Measurements from ENCODE around the gene THAP3. TPM values are rescaled to one million over a fixed set of nuclear protein-coding genes. Genes with fewer than 3 reads are reported as not detected.
"Not testable (repeated sequence)": the region's sequence is repeated elsewhere in the genome, so short reads cannot be mapped to it uniquely, and the experiment has no call there.

THAP3 gene
- total RNA-seq, 1 experiment from 2014 or later: 14.6 TPM

GRCh38 chr1:6638226-6638625, 13.6 kb downstream of the THAP3 start:
- no peaks in the 10 kb centered on the region for H3K36me3 ChIP-seq (ENCODE audit: low read depth)
- no TSS peak for BruUV-seq (replicated peaks)
- no peaks in the 10 kb centered on the region for H3F3A ChIP-seq (ENCODE audit: insufficient read depth, low read depth)
- H4K20me1 ChIP-seq (ENCODE audit: insufficient read depth): no peaks in the 10 kb centered on the region
- no peak for TF ChIP-seq EZH2 (IDR thresholded peaks at IDR 0.05; ENCODE audit: low read depth)
- TF ChIP-seq, protein P1, sequence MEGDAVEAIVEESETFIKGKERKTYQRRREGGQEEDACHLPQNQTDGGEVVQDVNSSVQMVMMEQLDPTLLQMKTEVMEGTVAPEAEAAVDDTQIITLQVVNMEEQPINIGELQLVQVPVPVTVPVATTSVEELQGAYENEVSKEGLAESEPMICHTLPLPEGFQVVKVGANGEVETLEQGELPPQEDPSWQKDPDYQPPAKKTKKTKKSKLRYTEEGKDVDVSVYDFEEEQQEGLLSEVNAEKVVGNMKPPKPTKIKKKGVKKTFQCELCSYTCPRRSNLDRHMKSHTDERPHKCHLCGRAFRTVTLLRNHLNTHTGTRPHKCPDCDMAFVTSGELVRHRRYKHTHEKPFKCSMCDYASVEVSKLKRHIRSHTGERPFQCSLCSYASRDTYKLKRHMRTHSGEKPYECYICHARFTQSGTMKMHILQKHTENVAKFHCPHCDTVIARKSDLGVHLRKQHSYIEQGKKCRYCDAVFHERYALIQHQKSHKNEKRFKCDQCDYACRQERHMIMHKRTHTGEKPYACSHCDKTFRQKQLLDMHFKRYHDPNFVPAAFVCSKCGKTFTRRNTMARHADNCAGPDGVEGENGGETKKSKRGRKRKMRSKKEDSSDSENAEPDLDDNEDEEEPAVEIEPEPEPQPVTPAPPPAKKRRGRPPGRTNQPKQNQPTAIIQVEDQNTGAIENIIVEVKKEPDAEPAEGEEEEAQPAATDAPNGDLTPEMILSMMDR (conservative IDR thresholded peaks at IDR 0.05): no peak
- no peaks in the 10 kb centered on the region for H3K9me2 ChIP-seq (ENCODE audit: insufficient read depth)
- CTCF ChIA-PET: no interaction called here
- POLR2A ChIA-PET (ENCODE audit: unreplicated experiment): no interaction called here
- no peaks in the 10 kb centered on the region for H3K9me3 ChIP-seq (ENCODE audit: insufficient read depth, low read depth)
- H3K4me3 ChIP-seq: no peak overlapping the region
- no peak overlapping the region for H3K27ac ChIP-seq
- H3K4me1 ChIP-seq (replicated peaks; ENCODE audit: insufficient read depth): no peaks in the 10 kb centered on the region
- no peaks in the 10 kb centered on the region for H3K79me2 ChIP-seq (ENCODE audit: low read depth)
- H3K27me3 ChIP-seq (ENCODE audit: insufficient read depth, low read depth): no peaks in the 10 kb centered on the region
- intact Hi-C loops (cut with micrococcal nuclease; ENCODE audit: unreplicated experiment): no loop called here
- no peak for DNase-seq
- H3K4me2 ChIP-seq: no peak overlapping the region
- no peak overlapping the region for H2AFZ ChIP-seq

GRCh38 chr1:6640867-6641266, 16.2 kb downstream of the THAP3 start:
- H3K27me3 ChIP-seq (ENCODE audit: insufficient read depth, low read depth); H3K4me3 ChIP-seq; H3F3A ChIP-seq (ENCODE audit: insufficient read depth, low read depth); H3K4me1 ChIP-seq (replicated peaks; ENCODE audit: insufficient read depth); H3K36me3 ChIP-seq (ENCODE audit: low read depth); DNase-seq; BruUV-seq (replicated peaks); H3K79me2 ChIP-seq (ENCODE audit: low read depth); H3K9me2 ChIP-seq (ENCODE audit: insufficient read depth); intact Hi-C loops (cut with micrococcal nuclease; ENCODE audit: unreplicated experiment); H4K20me1 ChIP-seq (ENCODE audit: insufficient read depth); CTCF ChIA-PET; H3K4me2 ChIP-seq; H2AFZ ChIP-seq; H3K9me3 ChIP-seq (ENCODE audit: insufficient read depth, low read depth); H3K27ac ChIP-seq: not testable (repeated sequence)
- POLR2A ChIA-PET (ENCODE audit: unreplicated experiment): interaction anchor here (0.7 kb wide), 2 partner anchors 165 to 615 kb away, joined by 4 to 6 read pairs; no protein-coding TSS in a partner anchor

GRCh38 chr1:6645018-6645417, 20.4 kb downstream of the THAP3 start:
- H3F3A ChIP-seq (ENCODE audit: insufficient read depth, low read depth): no peaks in the 10 kb centered on the region
- H2AFZ ChIP-seq: no peak overlapping the region
- no peak overlapping the region for H3K4me3 ChIP-seq
- ChIA-PET CTCF (no interaction called here), POLR2A (ENCODE audit: unreplicated experiment) (no interaction called here)
- H3K79me2 ChIP-seq (ENCODE audit: low read depth): no peaks in the 10 kb centered on the region
- no peak overlapping the region for H3K27ac ChIP-seq
- H3K27me3 ChIP-seq (ENCODE audit: insufficient read depth, low read depth): no peaks in the 10 kb centered on the region
- no peaks in the 10 kb centered on the region for H3K9me2 ChIP-seq (ENCODE audit: insufficient read depth)
- BruUV-seq (replicated peaks): no TSS peak
- intact Hi-C loops (cut with micrococcal nuclease; ENCODE audit: unreplicated experiment): loop anchor here (5.0 kb wide), 2 partner anchors 298 to 398 kb away; no protein-coding TSS in a partner anchor
- no peaks in the 10 kb centered on the region for H3K9me3 ChIP-seq (ENCODE audit: insufficient read depth, low read depth)
- H3K36me3 ChIP-seq (ENCODE audit: low read depth): no peaks in the 10 kb centered on the region
- TF ChIP-seq, protein P1 (conservative IDR thresholded peaks at IDR 0.05): no peak
- no peak for TF ChIP-seq EZH2 (IDR thresholded peaks at IDR 0.05; ENCODE audit: low read depth)
- H4K20me1 ChIP-seq (ENCODE audit: insufficient read depth): no peaks in the 10 kb centered on the region
- H3K4me1 ChIP-seq (replicated peaks; ENCODE audit: insufficient read depth): no peaks in the 10 kb centered on the region
- no peak for DNase-seq
- no peak overlapping the region for H3K4me2 ChIP-seq

DNA sequence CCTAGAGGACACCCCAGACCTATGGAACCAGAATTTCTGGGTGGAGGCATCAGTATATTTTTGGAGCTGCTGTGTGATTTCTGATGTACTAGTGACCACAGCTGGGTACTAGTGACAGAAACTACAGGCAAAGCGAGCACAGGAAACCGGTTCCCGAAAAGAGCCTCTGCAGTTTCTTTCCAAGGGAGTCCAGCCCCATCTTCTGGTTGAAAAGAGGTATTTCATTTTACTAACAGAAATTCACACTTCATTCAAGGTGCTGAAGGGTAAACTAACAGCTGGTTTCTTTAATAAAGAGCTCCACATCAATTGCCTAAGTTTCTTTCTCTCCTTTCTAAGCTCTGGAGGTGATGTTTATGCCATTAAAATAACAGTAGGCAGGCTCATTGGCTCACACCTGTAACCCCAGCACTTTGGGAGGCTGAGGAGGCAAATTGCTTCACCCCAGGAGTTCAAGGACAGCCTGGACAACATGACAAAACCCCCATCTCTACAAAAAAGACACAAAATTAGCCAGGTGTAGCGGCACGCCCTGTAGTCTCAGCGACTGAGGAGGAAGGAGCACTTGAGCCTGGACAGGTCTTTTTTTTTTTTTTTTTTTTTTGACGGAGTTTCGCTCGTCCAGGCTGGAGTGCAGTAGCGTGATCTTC, 22.0 kb downstream of the THAP3 start:
- CTCF ChIA-PET: interaction anchor here (0.5 to 0.6 kb wide), 3 partner anchors 65 to 313 kb away, joined by 3 to 11 read pairs (median 3); no protein-coding TSS in a partner anchor
- H3F3A ChIP-seq (ENCODE audit: insufficient read depth, low read depth): no peaks in the 10 kb centered on the region
- intact Hi-C loops (cut with micrococcal nuclease; ENCODE audit: unreplicated experiment): loop anchor here (5.0 kb wide), 2 partner anchors 299 to 399 kb away; no protein-coding TSS in a partner anchor
- peak; percentile 7 to 40 for DNase-seq
- H2AFZ ChIP-seq: no peak overlapping the region
- H3K36me3 ChIP-seq (ENCODE audit: low read depth): no peaks in the 10 kb centered on the region
- no peak overlapping the region for H3K4me2 ChIP-seq
- no peak for TF ChIP-seq EZH2 (IDR thresholded peaks at IDR 0.05; ENCODE audit: low read depth)
- TF ChIP-seq, protein P1 (conservative IDR thresholded peaks at IDR 0.05): peak; percentile 64
- H3K9me3 ChIP-seq (ENCODE audit: insufficient read depth, low read depth): no peaks in the 10 kb centered on the region
- H3K27me3 ChIP-seq (ENCODE audit: insufficient read depth, low read depth): no peaks in the 10 kb centered on the region
- no peaks in the 10 kb centered on the region for H3K9me2 ChIP-seq (ENCODE audit: insufficient read depth)
- no TSS peak for BruUV-seq (replicated peaks)
- no peak overlapping the region for H3K4me3 ChIP-seq
- no peaks in the 10 kb centered on the region for H4K20me1 ChIP-seq (ENCODE audit: insufficient read depth)
- no peaks in the 10 kb centered on the region for H3K4me1 ChIP-seq (replicated peaks; ENCODE audit: insufficient read depth)
- H3K79me2 ChIP-seq (ENCODE audit: low read depth): no peaks in the 10 kb centered on the region
- no peak overlapping the region for H3K27ac ChIP-seq
- POLR2A ChIA-PET (ENCODE audit: unreplicated experiment): no interaction called here

All from PC-9 (cell line).